ENCODE results near the gene PDZK1.
"Not testable (repeated sequence)": the region's sequence is repeated elsewhere in the genome, so short reads cannot be mapped to it uniquely, and the experiment has no call there.

The PDZK1 gene

GRCh38 chr1:145710291-145711027 lies 3.3 kb upstream of the PDZK1 start:
- no peak for DNase-seq (ENCODE audit: low spot score)

DNA sequence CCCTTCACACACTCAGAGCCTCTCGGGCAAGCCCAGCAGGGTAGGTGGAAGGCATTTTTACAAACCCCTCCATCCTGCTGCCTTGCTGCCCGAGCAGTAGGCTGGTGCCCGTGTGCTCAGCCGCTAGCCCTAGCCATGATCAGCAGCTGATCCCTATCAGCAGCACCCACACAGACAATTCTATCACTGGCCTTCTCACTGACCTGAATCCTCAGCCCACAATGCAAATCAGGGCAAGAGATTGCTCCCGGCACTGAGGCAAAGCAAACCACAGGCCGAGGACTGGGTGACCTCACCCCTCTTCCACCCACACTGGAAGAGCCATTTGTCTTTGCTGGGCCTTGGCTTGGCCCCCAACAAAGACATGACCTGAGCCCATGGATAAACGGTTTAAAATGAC lies 895 bp upstream of the PDZK1 start:
- DNase-seq (ENCODE audit: low spot score): no peak

GRCh38 chr1:145706086-145706664 lies 993 bp downstream of the PDZK1 start:
- no peak for DNase-seq (ENCODE audit: low spot score)

- no peak for DNase-seq (ENCODE audit: low spot score)
Observed at GRCh38 chr1:145705622-145706021, 1.5 kb downstream of the PDZK1 start.

DNA sequence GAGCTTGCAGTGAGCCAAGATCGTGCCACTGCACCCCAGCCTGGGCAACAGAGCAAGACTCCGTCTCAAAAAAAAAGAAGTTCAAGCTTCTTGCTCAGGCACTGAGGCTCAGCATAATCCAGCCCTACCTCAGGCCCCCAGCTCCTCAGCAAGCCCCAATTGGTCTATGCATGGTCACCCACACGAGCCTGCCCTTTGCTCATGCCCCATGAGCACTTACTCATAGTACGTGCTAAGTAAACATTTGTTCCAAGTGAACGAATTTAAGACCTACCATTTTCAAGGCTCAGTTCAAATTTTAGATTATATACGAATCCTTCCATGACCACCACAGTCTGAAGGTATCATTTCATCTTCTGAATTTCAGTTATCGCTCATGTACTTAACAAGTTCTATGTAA lies 4.3 kb downstream of the PDZK1 start:
- DNase-seq (ENCODE audit: low spot score): no peak

DNA sequence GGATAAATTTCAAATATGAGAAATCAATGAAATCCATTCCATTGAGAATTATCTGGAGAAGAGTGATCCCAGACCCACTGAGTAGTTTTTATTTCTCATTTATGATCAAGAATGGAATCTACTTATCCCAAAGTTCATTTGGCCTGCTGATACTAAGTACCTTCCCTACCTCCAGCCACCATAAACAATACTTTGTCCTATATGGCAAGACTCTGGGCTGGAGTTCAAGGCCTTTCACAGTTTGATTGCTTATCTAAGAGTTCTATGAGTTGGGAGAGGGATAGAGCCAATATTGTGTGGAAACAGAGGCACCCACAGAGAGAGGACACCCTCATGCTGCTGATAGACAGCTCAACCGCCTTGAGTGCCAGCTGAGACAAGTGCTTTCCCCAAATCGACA lies 5.1 kb downstream of the PDZK1 start:
- DNase-seq (ENCODE audit: low spot score): no peak

DNA sequence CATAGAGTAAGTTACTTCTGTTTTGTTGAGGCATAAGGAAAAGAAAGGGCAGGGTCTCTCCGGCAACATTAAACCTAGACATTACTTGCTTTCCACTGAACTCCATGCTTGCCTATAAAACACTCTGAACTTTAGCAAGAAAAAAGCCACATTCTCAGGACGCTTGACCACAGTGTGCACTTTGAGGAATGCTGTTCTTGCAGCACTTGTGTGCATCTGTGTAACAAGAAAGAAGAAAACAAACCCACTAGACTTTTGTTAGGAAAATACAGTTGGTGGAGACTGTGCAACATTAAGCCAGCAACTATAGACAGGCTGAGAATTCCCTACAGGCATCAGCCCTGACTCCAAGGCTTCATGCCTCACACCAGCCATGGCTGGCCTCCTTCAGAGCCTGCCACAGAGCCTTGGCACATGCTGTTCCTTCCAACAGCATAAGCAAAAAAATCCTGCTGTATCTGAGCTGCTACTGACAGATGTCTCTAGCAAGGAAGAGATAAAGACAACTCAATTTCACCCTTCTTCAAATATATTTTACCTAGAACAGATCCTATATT lies 5.8 kb downstream of the PDZK1 start:
- no peak for DNase-seq (ENCODE audit: low spot score)

GRCh38 chr1:145696630-145696960 lies 10.6 kb downstream of the PDZK1 start:
- DNase-seq (ENCODE audit: low spot score): no peak

GRCh38 chr1:145695821-145696629 lies 11.1 kb downstream of the PDZK1 start:
- no peak for DNase-seq (ENCODE audit: low spot score)

GRCh38 chr1:145692785-145693443 lies 14.3 kb downstream of the PDZK1 start:
- no peak for DNase-seq (ENCODE audit: low spot score)

- DNase-seq (ENCODE audit: low spot score): peak; percentile 35
Observed at GRCh38 chr1:145690587-145691558, 16.3 kb downstream of the PDZK1 start.

GRCh38 chr1:145689922-145690321 lies 17.2 kb downstream of the PDZK1 start:
- no peak for DNase-seq (ENCODE audit: low spot score)

DNA sequence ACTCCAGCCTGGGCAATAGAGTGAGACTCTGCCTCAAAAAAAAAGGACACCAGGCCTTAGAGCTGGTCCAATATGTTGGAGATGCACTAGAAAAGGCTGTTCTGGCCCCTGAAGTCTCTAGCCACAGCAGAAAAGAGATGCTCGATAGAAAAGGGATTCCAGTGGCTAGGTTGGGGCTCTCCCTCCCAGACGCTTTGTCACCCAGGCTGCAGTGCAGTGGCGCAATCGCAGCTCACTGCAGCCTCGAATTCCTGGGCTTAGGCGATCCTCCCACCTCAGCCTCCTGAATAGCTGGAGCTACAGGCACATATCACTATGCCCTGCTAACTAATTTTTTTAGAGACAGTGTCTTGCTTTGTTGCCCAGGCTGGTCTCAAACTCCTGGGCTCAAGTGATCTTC lies 18.2 kb downstream of the PDZK1 start:
- DNase-seq (ENCODE audit: low spot score): no peak

DNA sequence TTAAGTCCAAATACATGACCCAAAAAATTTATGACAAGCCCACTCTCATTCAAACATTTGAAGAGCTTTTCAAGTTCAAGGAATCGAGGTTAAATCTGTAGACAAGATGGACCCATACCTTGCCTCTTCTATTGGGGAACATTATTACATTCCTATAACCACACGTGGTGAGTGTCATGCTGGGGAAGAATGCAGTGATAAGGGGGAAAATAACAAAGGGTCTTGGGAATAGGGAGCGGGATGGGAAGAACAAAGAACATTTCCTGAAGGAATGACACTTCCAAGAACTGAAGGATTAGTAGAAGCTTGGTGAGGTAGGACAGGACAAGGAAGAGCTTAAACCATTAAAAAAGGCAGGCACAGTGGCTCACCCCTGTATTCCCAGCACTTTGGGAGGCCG lies 18.8 kb downstream of the PDZK1 start:
- DNase-seq (ENCODE audit: low spot score): no peak

- DNase-seq (ENCODE audit: low spot score): not testable (repeated sequence)
Observed at GRCh38 chr1:145686078-145686477, 21.1 kb downstream of the PDZK1 start.

DNA sequence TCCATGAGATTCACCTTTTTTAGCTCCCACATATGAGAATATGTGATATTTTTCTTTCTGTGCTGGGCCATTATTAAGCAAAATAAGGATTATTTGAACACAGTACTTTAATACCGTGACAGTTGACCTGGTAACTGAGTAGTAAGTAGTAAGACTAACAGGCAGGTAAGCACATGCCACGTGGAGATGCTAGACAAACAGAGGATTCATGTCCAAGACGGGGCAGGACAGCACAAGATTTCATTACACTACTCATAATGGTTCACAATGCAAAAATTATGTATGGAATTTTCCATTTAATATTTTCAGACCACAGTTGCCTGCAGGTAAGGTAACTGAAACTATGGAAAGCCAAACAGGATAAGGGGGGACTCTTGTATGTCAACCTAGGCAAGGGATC lies 22.3 kb downstream of the PDZK1 start:
- not testable (repeated sequence) for DNase-seq (ENCODE audit: low spot score)

- DNase-seq (ENCODE audit: low spot score): not testable (repeated sequence)
Observed at GRCh38 chr1:145673217-145673616, 34.0 kb downstream of the PDZK1 start.

- not testable (repeated sequence) for DNase-seq (ENCODE audit: low spot score)
Observed at GRCh38 chr1:145670995-145671745, 36.0 kb downstream of the PDZK1 start.

DNA sequence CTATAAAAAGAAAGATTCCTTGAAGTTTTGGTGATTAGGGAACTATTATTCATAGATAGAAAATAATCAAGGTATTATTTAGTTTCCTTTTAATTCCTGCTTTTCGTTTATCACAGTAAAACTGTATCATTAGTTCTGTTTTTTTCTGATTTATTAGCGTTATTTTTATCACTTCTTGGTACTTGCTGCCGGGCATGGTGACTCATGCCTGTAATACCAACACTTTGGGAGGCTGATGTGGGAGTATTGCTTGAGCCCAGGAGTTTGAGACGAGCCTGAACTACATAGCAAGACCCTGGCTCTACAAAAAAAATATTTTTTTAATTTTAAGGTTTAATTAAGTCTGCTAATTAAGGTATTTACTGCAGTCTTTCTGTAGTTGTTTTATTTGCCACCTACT lies 42.2 kb downstream of the PDZK1 start:
- not testable (repeated sequence) for DNase-seq (ENCODE audit: low spot score)

DNA sequence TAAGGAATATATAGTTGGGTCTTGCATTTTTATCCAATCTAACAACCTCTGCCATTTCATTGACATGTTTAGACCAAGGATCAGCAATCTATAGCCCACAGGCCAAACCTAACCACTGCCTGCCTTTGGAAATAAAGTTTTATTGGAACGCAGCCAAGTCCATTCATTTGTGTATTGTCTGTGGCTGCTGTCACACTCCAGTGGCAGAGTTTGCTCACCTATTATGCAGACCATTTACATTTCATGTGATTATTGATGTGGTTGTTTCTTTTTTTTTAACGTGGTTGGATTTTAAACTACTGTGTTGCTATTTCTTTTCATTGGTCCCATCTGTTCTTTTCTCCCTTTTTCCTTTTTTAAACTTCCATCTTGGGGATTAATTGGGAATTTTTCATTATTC lies 44.7 kb downstream of the PDZK1 start:
- not testable (repeated sequence) for DNase-seq (ENCODE audit: low spot score)

Data from pons (tissue), 1 donor.